AG10803 (cell line): ENCODE measurements around the gene NDUFV3.

Experiments
- DNase-seq: peaks from one replicate; pipeline ENCODE4 v3.0.0; 2010; ENCODE audit warnings: low read depth
- H3K4me3 ChIP-seq: 2 replicates; pipeline ENCODE4 v1.5.1; 2011; ENCODE audit warnings: mild to moderate bottlenecking, low read length, control low read depth
- CTCF ChIP-seq: conservative IDR thresholded peaks from 2 replicates; pipeline ENCODE4 v1.5.1; 2011; ENCODE audit warnings: mild to moderate bottlenecking, low read length, control low read depth, inconsistent platforms

The NDUFV3 gene

GRCh38 chr21:42878993-42879787, 13.9 kb upstream of the NDUFV3 start, which contains the start of gene WDR4:
TSS of gene WDR4 (minus strand) at chr21:42879539. CDS start at chr21:42879495, 44 bp downstream.
- DNase-seq, result peak; percentile 95
- H3K4me3 ChIP-seq, result peak within 1 kb of the TSS; percentile 63
- no peak for TF ChIP-seq CTCF

- no peak for DNase-seq
- H3K4me3 ChIP-seq, result peak overlapping the region; percentile 63
- no peak for TF ChIP-seq CTCF
Measured at GRCh38 chr21:42880352-42880751, 12.8 kb upstream of the NDUFV3 start.

GRCh38 chr21:42883921-42884320, 9.2 kb upstream of the NDUFV3 start:
- H3K4me3 ChIP-seq, result no peak overlapping the region
- TF ChIP-seq CTCF, result no peak
- DNase-seq, result no peak

GRCh38 chr21:42887326-42887725, 5.8 kb upstream of the NDUFV3 start:
- no peak for TF ChIP-seq CTCF
- no peak for DNase-seq
- H3K4me3 ChIP-seq, result no peak overlapping the region

GRCh38 chr21:42892582-42892930, 553 bp upstream of the NDUFV3 start:
- DNase-seq, result no peak
- no peak for TF ChIP-seq CTCF
- H3K4me3 ChIP-seq, result peak overlapping the region; percentile 77

GRCh38 chr21:42900446-42900845, 7.3 kb downstream of the NDUFV3 start:
- H3K4me3 ChIP-seq, result no peak overlapping the region
- TF ChIP-seq CTCF, result no peak
- DNase-seq, result no peak

GRCh38 chr21:42903817-42904216, 10.7 kb downstream of the NDUFV3 start:
- no peak for TF ChIP-seq CTCF
- H3K4me3 ChIP-seq, result no peak overlapping the region
- DNase-seq, result no peak
